HG02642 (cell line): ENCODE results near the gene XYLT1.
"Not testable (repeated sequence)": the region's sequence is repeated elsewhere in the genome, so short reads cannot be mapped to it uniquely, and the experiment has no call there.

ENCODE experiments used
- ATAC-seq: cut with Tn5 transposase; IDR thresholded peaks from one replicate; pipeline ENCODE4 v1.9.1; 2021; ENCODE audit warnings: mild to moderate bottlenecking; ENCODE audit not compliant: unreplicated experiment, poor library complexity

Gene XYLT1

GRCh38 chr16:17321824-17322223, 148.9 kb downstream of the XYLT1 start:
- ATAC-seq, result no peak

DNA sequence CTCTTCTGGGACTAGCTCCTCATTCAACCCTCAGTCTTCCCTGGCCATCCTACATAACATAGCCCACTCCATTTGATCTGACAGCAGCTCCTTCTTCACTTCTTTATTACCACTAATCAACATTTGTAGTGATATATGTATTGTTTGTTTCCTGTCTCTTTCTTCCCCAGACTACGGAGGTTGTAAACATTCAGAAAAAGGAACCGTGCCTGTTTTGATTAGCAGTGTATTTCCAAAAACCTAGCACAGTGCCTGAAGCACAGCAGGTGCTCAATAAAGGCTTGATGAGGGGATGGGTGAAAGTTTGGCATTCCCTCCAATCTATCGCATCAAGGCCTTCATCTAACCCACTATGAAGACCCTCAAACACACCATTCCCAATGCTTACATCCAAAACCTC, 150.8 kb downstream of the XYLT1 start:
- ATAC-seq, result no peak

GRCh38 chr16:17318238-17318637, 152.5 kb downstream of the XYLT1 start:
- no peak for ATAC-seq

DNA sequence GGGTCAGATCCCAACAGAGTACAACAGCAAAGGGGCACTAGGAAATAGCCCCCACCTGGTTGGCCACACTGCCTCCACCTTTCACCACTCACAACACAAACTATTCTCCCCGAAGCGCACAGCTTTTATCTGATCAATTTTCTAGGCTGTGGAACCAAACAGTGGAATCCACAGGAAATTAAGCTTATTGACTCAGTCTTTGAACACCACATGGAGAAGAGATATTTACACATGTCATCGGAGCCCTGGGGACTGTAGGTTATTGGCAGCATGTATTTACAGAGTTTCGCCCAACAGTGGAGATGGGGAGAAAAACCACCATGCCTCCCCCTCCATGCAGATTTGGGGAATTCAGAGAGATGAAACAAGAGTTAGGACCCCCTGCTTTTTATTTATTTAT, 154.8 kb downstream of the XYLT1 start:
- ATAC-seq, result no peak

DNA sequence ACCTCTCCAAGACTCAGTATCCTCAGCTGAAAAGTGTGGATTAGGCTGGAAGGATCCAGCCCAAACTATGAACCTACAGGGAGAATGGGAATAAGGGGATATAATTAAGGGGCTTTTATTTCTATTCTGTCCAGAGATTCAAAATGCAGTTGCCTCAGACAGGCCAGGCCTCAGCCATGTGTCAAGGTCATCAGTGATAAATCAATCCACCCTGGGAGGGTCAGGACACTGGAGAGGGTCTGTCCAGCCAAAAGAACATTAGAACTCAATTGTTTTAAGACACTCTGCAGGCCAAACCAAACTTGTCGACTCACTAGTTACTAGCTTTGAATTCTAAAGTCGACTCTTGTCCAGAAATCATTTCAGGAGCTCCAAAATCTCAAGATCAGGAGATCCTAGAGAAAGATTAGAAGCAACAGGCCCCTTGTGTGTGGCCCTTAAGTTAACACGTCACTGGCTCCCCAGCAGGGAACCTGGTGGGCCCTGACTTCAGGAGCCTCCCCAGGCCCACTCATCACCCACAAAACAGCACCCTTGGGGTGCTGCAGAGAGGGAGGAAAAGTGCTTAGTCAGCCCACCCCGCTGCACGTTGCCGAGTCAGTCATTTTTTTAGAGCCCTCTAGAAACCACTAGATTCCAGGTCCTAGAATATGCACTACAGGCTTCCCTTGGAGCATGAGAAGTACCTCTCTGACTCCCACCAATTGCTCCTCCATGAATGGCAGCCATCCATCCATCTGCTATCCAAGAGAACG, 156.8 kb downstream of the XYLT1 start:
- no peak for ATAC-seq

- ATAC-seq, result no peak
These were observed 157.6 kb downstream of the XYLT1 start for GRCh38 chr16:17313085-17313611.

GRCh38 chr16:17312094-17312710, 158.6 kb downstream of the XYLT1 start:
- ATAC-seq, result no peak

GRCh38 chr16:17311333-17312093, 159.2 kb downstream of the XYLT1 start:
- no peak for ATAC-seq

DNA sequence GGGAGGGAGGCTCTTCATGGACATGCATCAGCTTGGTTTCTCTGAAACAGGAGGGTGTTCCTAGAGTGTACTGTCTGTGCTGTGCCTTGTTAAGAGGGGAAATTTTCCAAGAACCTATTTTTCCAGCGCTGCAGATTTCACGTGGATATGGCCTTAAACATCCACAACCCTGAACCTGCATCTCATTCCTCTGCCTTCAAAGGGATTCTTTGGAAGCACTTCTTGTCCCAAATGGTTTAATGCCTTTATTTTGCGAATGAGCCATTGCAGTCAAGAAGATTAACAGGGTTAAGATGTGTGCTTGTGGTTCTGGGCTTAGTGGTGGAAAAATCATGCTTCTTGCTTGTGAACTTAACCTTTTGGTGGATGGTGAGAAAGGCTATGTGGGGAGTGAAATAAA, 161.2 kb downstream of the XYLT1 start:
- no peak for ATAC-seq

- no peak for ATAC-seq
These were observed 162.6 kb downstream of the XYLT1 start for GRCh38 chr16:17308186-17308585.

DNA sequence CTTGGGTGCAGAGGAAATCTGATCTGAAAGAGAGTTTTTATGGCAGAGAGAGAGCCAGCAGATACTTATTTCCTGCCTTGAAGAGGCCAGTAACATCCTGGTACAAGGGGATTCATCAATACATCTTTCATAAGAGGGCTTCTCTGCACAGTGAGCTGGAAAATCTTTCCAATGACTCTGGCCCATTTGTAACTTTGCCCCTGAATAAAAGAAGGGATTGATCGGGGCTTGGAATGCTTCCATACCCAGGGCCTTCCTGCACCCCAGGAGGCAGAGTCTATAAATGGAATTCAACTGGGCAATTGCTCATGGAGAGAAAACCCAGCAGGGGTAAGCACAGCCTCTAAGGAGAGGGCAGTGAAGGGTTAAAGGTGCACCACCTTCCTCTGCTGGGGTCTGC, 163.3 kb downstream of the XYLT1 start:
- no peak for ATAC-seq

DNA sequence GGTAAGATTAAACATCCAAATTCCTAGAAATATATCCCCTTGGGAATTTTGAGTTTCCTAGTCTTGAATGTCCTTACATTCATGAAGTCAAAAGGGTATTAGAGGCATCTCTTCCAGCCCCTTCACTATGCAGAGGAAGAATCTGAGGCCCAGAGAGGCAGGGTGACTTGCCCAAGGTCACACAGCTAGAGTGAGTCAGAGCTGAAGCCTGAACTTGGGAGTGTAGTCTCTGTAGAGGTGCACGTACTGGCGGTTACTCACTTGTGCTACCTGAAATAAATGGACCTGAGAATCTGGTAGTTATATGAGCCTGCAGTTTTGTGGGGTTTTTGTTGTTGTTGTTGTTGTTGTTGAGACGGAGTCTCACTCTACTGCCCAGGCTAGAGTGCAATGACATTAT, 164.0 kb downstream of the XYLT1 start:
- no peak for ATAC-seq

DNA sequence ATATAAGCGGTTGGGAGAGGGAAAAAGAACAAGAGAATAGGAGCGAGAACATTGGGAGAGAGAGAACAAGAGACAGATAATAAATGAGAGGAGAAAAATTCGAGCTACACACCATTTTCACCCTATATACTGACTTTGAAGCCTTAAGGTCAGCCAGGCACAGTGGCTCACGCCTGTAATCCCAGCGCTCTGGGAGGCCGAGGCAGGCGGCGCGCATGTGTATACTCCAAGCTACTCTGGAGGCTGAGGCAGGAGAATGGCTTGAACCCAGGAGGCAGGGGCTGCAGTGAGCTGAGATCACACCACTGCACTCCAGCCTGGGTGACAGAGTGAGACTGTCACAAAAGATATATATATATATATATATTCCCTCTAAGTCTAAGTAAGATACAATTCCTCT, 164.5 kb downstream of the XYLT1 start:
- not testable (repeated sequence) for ATAC-seq

DNA sequence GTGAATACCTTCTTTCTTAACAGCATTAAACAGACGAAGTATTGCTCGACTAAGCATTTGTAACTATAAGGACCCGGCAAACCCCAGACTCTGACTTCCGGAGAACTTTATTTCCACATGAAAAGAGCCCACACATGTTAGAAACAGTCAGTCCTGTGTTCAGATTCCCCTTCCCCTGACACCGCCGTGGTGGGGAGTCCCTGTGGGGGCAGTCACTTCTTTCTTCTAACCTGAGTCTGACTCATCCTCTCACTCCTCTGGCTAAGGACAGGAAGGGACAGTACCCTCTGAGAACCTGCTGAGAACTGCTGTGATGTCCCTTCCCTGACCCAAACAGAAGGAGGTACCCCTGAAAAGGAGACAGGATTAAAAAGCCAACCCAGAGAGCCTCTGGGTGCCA, 165.1 kb downstream of the XYLT1 start:
- no peak for ATAC-seq

DNA sequence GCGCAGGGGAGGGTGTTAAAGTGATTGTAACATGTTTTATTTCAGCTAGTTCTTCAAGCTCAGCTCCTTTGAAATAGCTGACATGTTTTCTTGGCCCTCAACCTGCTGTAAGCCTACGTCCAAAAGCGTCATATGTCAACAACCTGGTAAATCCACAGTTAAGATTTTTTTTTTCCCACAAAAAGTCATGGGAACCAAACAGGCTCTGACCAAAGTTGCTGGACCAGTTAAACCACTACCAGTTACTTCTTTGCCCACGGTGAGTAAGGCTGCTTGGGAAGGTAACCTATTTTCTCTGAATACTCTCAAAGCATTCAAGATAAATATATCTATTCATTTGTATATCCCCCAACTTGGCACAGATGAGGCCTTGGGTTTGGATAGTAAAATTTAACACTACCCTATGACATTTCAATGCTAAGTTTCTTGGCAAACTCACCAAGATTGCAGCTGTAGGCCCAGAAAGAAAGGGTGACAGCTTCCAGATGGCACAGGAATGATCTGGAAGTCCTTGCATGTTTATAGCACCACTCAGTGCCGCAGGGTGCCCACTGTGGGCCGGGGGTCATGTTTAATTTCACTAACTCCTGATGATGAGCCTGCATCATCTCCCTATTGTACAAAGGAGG, 166.2 kb downstream of the XYLT1 start:
- ATAC-seq, result no peak

DNA sequence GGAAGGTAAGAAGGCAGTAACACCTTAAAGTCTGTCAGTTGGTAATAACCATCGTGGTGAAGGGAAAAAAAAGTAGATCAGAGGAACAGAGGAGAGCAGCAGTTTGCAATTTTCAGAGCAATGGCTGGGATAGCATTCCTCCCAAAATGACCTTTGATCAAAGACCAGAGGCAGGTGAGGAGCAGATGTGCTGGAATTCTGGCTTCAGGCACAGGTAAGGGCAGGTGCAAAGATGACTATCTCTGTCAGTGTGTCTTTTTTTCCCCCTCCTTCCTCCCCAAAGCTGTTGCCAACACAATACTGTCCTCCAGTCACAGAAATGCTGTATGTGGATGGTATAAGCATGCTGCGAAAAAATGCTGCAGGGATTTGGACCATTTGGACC, 166.7 kb downstream of the XYLT1 start:
- no peak for ATAC-seq

DNA sequence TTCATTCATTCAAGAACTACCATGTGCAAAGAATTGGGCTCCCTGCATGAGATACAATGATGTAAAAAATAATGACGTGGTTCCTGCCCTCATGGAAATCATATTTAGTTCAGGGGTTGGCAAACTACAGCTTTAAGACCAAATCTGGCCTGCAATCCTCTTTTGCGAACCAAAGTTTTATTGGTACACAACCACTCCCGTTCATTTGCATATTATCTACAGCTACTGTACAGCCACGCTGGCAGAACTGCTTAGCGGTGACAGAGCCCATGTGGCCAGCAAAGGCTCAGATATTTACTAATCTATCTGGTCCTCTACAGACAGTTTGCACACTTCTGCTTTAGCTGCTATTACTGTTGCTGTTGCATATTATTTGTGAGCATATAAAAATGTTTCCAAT, 167.7 kb downstream of the XYLT1 start:
- no peak for ATAC-seq

- ATAC-seq, result no peak
These were observed 168.1 kb downstream of the XYLT1 start for GRCh38 chr16:17302620-17303019.

GRCh38 chr16:17302214-17302613, 168.5 kb downstream of the XYLT1 start:
- peak; percentile 14 for ATAC-seq

DNA sequence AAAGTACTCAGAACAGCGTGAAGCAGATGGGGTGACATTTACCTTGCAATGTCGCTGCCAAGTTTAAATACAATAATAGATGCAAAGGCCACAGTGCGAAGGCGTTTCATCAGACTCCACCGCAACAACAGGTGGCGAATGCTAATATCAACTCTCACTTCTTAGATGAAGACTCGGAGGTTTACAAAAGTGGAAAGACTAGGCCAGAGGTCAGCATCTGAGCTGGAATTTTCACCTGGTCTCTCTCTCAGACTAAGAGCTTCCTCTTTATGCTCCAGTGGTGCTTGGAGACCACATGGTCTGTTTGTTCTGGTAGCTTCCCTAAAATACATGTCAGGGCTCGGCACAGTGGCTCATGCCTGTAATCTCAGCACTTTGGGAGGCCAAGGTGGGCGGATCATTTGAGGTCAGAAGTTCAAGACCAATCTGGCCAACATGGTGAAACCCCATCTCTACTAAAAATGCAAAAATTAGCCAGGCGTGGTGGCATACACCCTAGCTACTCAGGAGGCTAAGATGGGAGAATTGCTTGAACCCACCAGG, 169.1 kb downstream of the XYLT1 start:
- peak; percentile 85 for ATAC-seq
